Ishikawa (cell line): ENCODE data around the gene ATP1A2.

Experiments
- EP300 ChIP-seq: IDR thresholded peaks from 2 replicates; pipeline ENCODE4 v1.6.1; 2012; ENCODE audit warnings: borderline replicate concordance
- RAD21 ChIP-seq: IDR thresholded peaks from 2 replicates; pipeline ENCODE4 v1.6.1; 2012; ENCODE audit warnings: low read depth
- TCF12 ChIP-seq: IDR thresholded peaks from 2 replicates; pipeline ENCODE4 v1.6.1; 2012; ENCODE audit warnings: low read depth

DNA sequence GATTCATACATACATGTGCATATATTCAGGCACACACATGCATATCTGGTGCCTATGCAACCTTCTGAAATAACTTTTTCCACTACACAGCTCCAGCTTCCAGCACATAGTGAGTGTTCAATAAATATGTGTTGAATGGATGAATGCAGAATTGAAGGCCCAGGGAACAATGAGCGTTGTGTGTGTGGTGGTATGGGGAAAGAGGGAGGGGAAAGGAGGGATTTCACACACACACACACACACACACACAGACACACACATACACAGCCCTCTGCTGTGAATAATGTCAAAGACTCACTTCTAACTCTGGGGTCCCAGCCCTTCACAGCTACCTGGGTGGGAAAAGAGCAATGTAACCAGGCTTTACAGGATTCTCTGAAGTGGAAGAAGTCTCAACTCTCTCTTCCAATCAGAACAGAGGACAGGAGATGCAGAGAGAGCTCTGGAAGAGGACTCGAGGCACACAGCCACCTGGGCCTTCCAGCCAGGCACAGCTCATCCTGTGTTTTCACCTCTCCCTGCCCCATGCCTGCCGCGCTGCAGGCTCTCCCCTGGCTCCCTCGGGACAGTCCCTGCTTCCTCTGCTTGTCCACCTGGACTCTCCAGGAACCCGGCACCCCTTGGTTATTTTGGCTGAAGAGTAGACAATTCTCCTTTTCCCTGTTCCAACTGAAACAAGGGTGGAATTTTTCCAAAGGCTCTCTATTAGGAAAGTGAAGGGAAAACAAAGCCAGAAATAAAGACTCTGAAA lies 11.7 kb upstream of the ATP1A2 start:
- TF ChIP-seq RAD21 (no peak), EP300 (no peak), TCF12 (0 out of 2 replicates have a peak, but pooled peaks have one; percentile 43)
